Stimulated activated CD8-positive, alpha-beta memory T cell treated with anti-CD3 and anti-CD28 coated beads, Interleukin-4, amount 100 ng/mL, for 4 hours (primary cell): ENCODE results near the gene CASP4.
"Not testable (repeated sequence)": the region's sequence is repeated elsewhere in the genome, so short reads cannot be mapped to it uniquely, and the experiment has no call there.

Source experiments
- DNase-seq, 2 donors: peaks; one replicate each; pipeline ENCODE4 v3.0.0-alpha.2; 2020; ENCODE audit warnings: low read depth in 2 of 2, low spot score in 1 of 2

The CASP4 gene

GRCh38 chr11:104957280-104957679 is 11.1 kb downstream of the CASP4 start:
- no peak for DNase-seq

GRCh38 chr11:104956528-104956927 is 11.8 kb downstream of the CASP4 start:
- no peak for DNase-seq

- no peak for DNase-seq
Measured at GRCh38 chr11:104946907-104947306, 21.5 kb downstream of the CASP4 start.

- DNase-seq: no peak
Measured at GRCh38 chr11:104944076-104944475, 24.3 kb downstream of the CASP4 start.

GRCh38 chr11:104943561-104943960 is 24.8 kb downstream of the CASP4 start:
- no peak for DNase-seq

- no peak for DNase-seq
Measured at GRCh38 chr11:104934594-104934993, 33.8 kb downstream of the CASP4 start.

GRCh38 chr11:104934073-104934472 is 34.3 kb downstream of the CASP4 start:
- DNase-seq: not testable (repeated sequence)

GRCh38 chr11:104928811-104929210 is 39.6 kb downstream of the CASP4 start:
- DNase-seq: no peak

GRCh38 chr11:104926771-104927611 is 41.4 kb downstream of the CASP4 start:
- no peak for DNase-seq

GRCh38 chr11:104925850-104926249 is 42.5 kb downstream of the CASP4 start:
- DNase-seq: no peak

GRCh38 chr11:104918113-104918824 is 50.1 kb downstream of the CASP4 start:
- DNase-seq: no peak

GRCh38 chr11:104917271-104918112 is 50.9 kb downstream of the CASP4 start:
- DNase-seq: no peak

- DNase-seq: no peak
Measured at GRCh38 chr11:104916442-104916841, 51.9 kb downstream of the CASP4 start.

- DNase-seq: no peak
Measured at GRCh38 chr11:104912102-104912501, 56.3 kb downstream of the CASP4 start.

- DNase-seq: no peak
Measured at GRCh38 chr11:104908186-104908531, 60.2 kb downstream of the CASP4 start.

- no peak for DNase-seq
Measured at GRCh38 chr11:104907521-104908185, 60.7 kb downstream of the CASP4 start.

- no peak for DNase-seq
Measured at GRCh38 chr11:104905271-104905670, 63.1 kb downstream of the CASP4 start.

- no peak for DNase-seq
Measured at GRCh38 chr11:104899226-104899625, 69.1 kb downstream of the CASP4 start.

- no peak for DNase-seq
Measured at GRCh38 chr11:104898685-104899013, 69.7 kb downstream of the CASP4 start.

- no peak for DNase-seq
Measured at GRCh38 chr11:104897891-104898684, 70.3 kb downstream of the CASP4 start, which contains the start of gene CASP12. Gene CASP12 (minus strand): TSS chr11:104898460.
